ENCODE data around the gene LMBRD2.
"Not testable (repeated sequence)": the region's sequence is repeated elsewhere in the genome, so short reads cannot be mapped to it uniquely, and the experiment has no call there.

The LMBRD2 gene

GRCh38 chr5:36151434-36152323 lies at the start of gene LMBRD2, which contains the start of gene SKP2:
TSS of gene LMBRD2 (minus strand) at chr5:36151887. CDS start at chr5:36143349, 8,538 bp downstream.
TSS of gene SKP2 (plus strand) at chr5:36152111. CDS start at chr5:36152263, 152 bp downstream.
- DNase-seq (ENCODE audit: low read depth, low spot score): peak; percentile 98
- no peak for TF ChIP-seq CTCF (IDR thresholded peaks at IDR 0.05; ENCODE audit: low read depth, low read length)
- H3K4me3 ChIP-seq (ENCODE audit: low read depth, low read length): peak within 1 kb of the TSS; percentile 98
- in situ Hi-C loops (cut with HindIII; ENCODE audit: low sequenced_read_pairs): no loop called here

GRCh38 chr5:36200513-36200912 lies 48.8 kb upstream of the LMBRD2 start:
- no peak for DNase-seq (ENCODE audit: low read depth, low spot score)
- in situ Hi-C loops (cut with HindIII; ENCODE audit: low sequenced_read_pairs): no loop called here

GRCh38 chr5:36199620-36200019 lies 47.9 kb upstream of the LMBRD2 start:
- H3K4me3 ChIP-seq (ENCODE audit: low read depth, low read length): no peak overlapping the region
- in situ Hi-C loops (cut with HindIII; ENCODE audit: low sequenced_read_pairs): no loop called here
- TF ChIP-seq CTCF (IDR thresholded peaks at IDR 0.05; ENCODE audit: low read depth, low read length): no peak
- DNase-seq (ENCODE audit: low read depth, low spot score): no peak

More at GRCh38 chr5:36200513-36200912, 48.8 kb upstream of the LMBRD2 start:
- no peak overlapping the region for H3K4me3 ChIP-seq (ENCODE audit: low read depth, low read length)
- TF ChIP-seq CTCF (IDR thresholded peaks at IDR 0.05; ENCODE audit: low read depth, low read length): no peak

- in situ Hi-C loops (cut with HindIII; ENCODE audit: low sequenced_read_pairs); H3K4me3 ChIP-seq (ENCODE audit: low read depth, low read length); DNase-seq (ENCODE audit: low read depth, low spot score): not testable (repeated sequence)
Measured at GRCh38 chr5:36198783-36199182, 47.1 kb upstream of the LMBRD2 start.

GRCh38 chr5:36198281-36198680 lies 46.6 kb upstream of the LMBRD2 start:
- no peak for TF ChIP-seq CTCF (IDR thresholded peaks at IDR 0.05; ENCODE audit: low read depth, low read length)
- no peak overlapping the region for H3K4me3 ChIP-seq (ENCODE audit: low read depth, low read length)
- no peak for DNase-seq (ENCODE audit: low read depth, low spot score)
- in situ Hi-C loops (cut with HindIII; ENCODE audit: low sequenced_read_pairs): no loop called here

- no peak for TF ChIP-seq CTCF (IDR thresholded peaks at IDR 0.05; ENCODE audit: low read depth, low read length)
- in situ Hi-C loops (cut with HindIII; ENCODE audit: low sequenced_read_pairs): no loop called here
- no peak for DNase-seq (ENCODE audit: low read depth, low spot score)
- H3K4me3 ChIP-seq (ENCODE audit: low read depth, low read length): no peak overlapping the region
Measured at GRCh38 chr5:36193746-36194145, 42.1 kb upstream of the LMBRD2 start.

GRCh38 chr5:36184408-36184807 lies 32.7 kb upstream of the LMBRD2 start:
- in situ Hi-C loops (cut with HindIII; ENCODE audit: low sequenced_read_pairs); DNase-seq (ENCODE audit: low read depth, low spot score): not testable (repeated sequence)

More at GRCh38 chr5:36184408-36184807, 32.7 kb upstream of the LMBRD2 start:
- not testable (repeated sequence) for H3K4me3 ChIP-seq (ENCODE audit: low read depth, low read length)
